H9 (cell line): ENCODE results near the gene MEPE. TPM values are rescaled to one million over a fixed set of nuclear protein-coding genes. Genes with fewer than 3 reads are reported as not detected.

ENCODE experiments used
- DNase-seq: peaks from one replicate; pipeline ENCODE4 v3.0.0-alpha.2; 2017
- H2AFZ ChIP-seq: one replicate; pipeline ENCODE4 v1.6.1; 2013; ENCODE audit warnings: mild to moderate bottlenecking, low read length, control low read depth, moderate library complexity
- H2AK5ac ChIP-seq: 2 replicates; pipeline ENCODE4 v1.6.1; 2013; ENCODE audit warnings: low read length, control low read depth, mixed read lengths; ENCODE audit not compliant: insufficient read length
- H2BK120ac ChIP-seq: one replicate; pipeline ENCODE4 v1.6.1; 2013; ENCODE audit warnings: low read depth, mild to moderate bottlenecking, low read length, control low read depth, inconsistent platforms; ENCODE audit not compliant: poor library complexity, severe bottlenecking
- H2BK12ac ChIP-seq: 2 replicates; pipeline ENCODE4 v1.6.1; 2013; ENCODE audit warnings: low read length, control low read depth, mixed read lengths, low read depth; ENCODE audit not compliant: insufficient read length
- H2BK15ac ChIP-seq: 2 replicates; pipeline ENCODE4 v1.6.1; 2013; ENCODE audit warnings: low read depth, low read length, control low read depth
- H2BK20ac ChIP-seq: one replicate; pipeline ENCODE4 v1.6.1; 2013; ENCODE audit warnings: low read depth, mild to moderate bottlenecking, low read length, control low read depth, inconsistent platforms; ENCODE audit not compliant: poor library complexity, severe bottlenecking
- H2BK5ac ChIP-seq: 2 replicates; pipeline ENCODE4 v1.6.1; 2013; ENCODE audit warnings: low read length, control low read depth, mixed read lengths; ENCODE audit not compliant: insufficient read length
- H3K14ac ChIP-seq: 2 replicates; pipeline ENCODE4 v1.6.1; 2013; ENCODE audit warnings: low read length, control low read depth; ENCODE audit not compliant: insufficient read depth
- H3K18ac ChIP-seq: 2 replicates; pipeline ENCODE4 v1.6.1; 2013; ENCODE audit warnings: low read depth, mild to moderate bottlenecking, mixed read lengths, low read length, control low read depth; ENCODE audit not compliant: insufficient read length
- H3K23ac ChIP-seq: 2 replicates; pipeline ENCODE4 v1.6.1; 2013; ENCODE audit warnings: low read length, control low read depth, mixed read lengths, low read depth; ENCODE audit not compliant: insufficient read length
- H3K23me2 ChIP-seq: 2 replicates; pipeline ENCODE4 v1.6.1; 2013; ENCODE audit warnings: low read depth, mild to moderate bottlenecking, mixed read lengths, low read length, control low read depth; ENCODE audit not compliant: insufficient read length, poor library complexity, severe bottlenecking
- H3K27ac ChIP-seq: 2 replicates; pipeline ENCODE4 v1.5.1; 2013; ENCODE audit warnings: low read length, control low read depth, mixed read lengths, low read depth; ENCODE audit not compliant: insufficient read length
- H3K27me3 ChIP-seq: 2 replicates; pipeline ENCODE4 v1.6.1; 2013; ENCODE audit warnings: low read length, control low read depth, inconsistent platforms; ENCODE audit not compliant: insufficient read depth
- H3K4ac ChIP-seq: 2 replicates; pipeline ENCODE4 v1.6.1; 2013; ENCODE audit warnings: low read depth, mild to moderate bottlenecking, control low read depth, inconsistent platforms, low read length, moderate library complexity
- H3K4me1 ChIP-seq: 2 replicates; pipeline ENCODE4 v1.6.1; 2013; ENCODE audit warnings: low read length, control low read depth, inconsistent platforms; ENCODE audit not compliant: insufficient read depth
- H3K4me2 ChIP-seq: 2 replicates; pipeline ENCODE4 v1.6.1; 2013; ENCODE audit warnings: low read length, control low read depth, mixed read lengths; ENCODE audit not compliant: insufficient read length, insufficient read depth
- H3K56ac ChIP-seq: 2 replicates; pipeline ENCODE4 v1.6.1; 2013; ENCODE audit warnings: low read depth, mild to moderate bottlenecking, mixed read lengths, low read length, control low read depth; ENCODE audit not compliant: insufficient read length
- H3K79me1 ChIP-seq: 2 replicates; pipeline ENCODE4 v1.6.1; 2013; ENCODE audit warnings: low read depth, mild to moderate bottlenecking, moderate library complexity, low read length, control low read depth, inconsistent platforms; ENCODE audit not compliant: insufficient read depth, poor library complexity, severe bottlenecking
- H3K79me2 ChIP-seq: 2 replicates; pipeline ENCODE4 v1.6.1; 2013; ENCODE audit warnings: low read length, control low read depth, inconsistent platforms; ENCODE audit not compliant: insufficient read depth
- H3K9ac ChIP-seq: 2 replicates; pipeline ENCODE4 v1.6.1; 2013; ENCODE audit warnings: low read length, control low read depth, mixed read lengths; ENCODE audit not compliant: insufficient read length; ENCODE audit errors: extremely low read depth
- H3K9me3 ChIP-seq: one replicate; pipeline ENCODE4 v1.6.1; 2013; ENCODE audit warnings: low read depth, low read length, inconsistent platforms; ENCODE audit not compliant: control insufficient read depth
- H3T11ph ChIP-seq: one replicate; pipeline ENCODE4 v1.6.1; 2013; ENCODE audit warnings: mild to moderate bottlenecking, low read length, control low read depth, inconsistent platforms
- H4K20me1 ChIP-seq: one replicate; pipeline ENCODE4 v1.6.1; 2013; ENCODE audit not compliant: control insufficient read depth, insufficient read length, insufficient read depth
- H4K5ac ChIP-seq: 2 replicates; pipeline ENCODE4 v1.6.1; 2013; ENCODE audit warnings: low read depth, mild to moderate bottlenecking, mixed read lengths, low read length, control low read depth; ENCODE audit not compliant: insufficient read length
- H4K8ac ChIP-seq: replicated peaks from 2 replicates; pipeline ENCODE4 v1.6.1; 2013; ENCODE audit warnings: low read length, control low read depth, mixed read lengths, low read depth; ENCODE audit not compliant: insufficient read length
- H4K91ac ChIP-seq: 2 replicates; pipeline ENCODE4 v1.6.1; 2013; ENCODE audit warnings: low read depth, mild to moderate bottlenecking, moderate library complexity, mixed read lengths, low read length, control low read depth; ENCODE audit not compliant: insufficient read length
- H3K27ac Mint-ChIP-seq, 3 experiments: 2 replicates in 2 of 3; 3 replicates in 1 of 3; pipeline ENCODE4 v1.8.0; 2020 to 2021; ENCODE audit warnings: mixed read lengths in 3 of 3, mild to moderate bottlenecking in 1 of 3, moderate library complexity in 1 of 3
- H3K27me3 Mint-ChIP-seq: 2 replicates; pipeline ENCODE4 v1.8.0; 2021; ENCODE audit warnings: low read depth, mild to moderate bottlenecking, moderate library complexity, mixed read lengths
- H3K36me3 Mint-ChIP-seq, 3 experiments: 2 replicates in 2 of 3; 3 replicates in 1 of 3; pipeline ENCODE4 v1.8.0; 2020 to 2021; ENCODE audit warnings: low read depth in 3 of 3, mixed read lengths in 3 of 3; ENCODE audit not compliant: insufficient read depth in 1 of 3
- H3K4me1 Mint-ChIP-seq, 2 experiments: 2 replicates each; pipeline ENCODE4 v1.8.0; 2020; ENCODE audit warnings: mixed read lengths in 2 of 2
- H3K4me3 Mint-ChIP-seq, 2 experiments: 2 replicates in 1 of 2; 3 replicates in 1 of 2; pipeline ENCODE4 v1.8.0; 2020 to 2021; ENCODE audit warnings: mild to moderate bottlenecking in 2 of 2, mixed read lengths in 2 of 2, moderate library complexity in 1 of 2
- H3K9me3 Mint-ChIP-seq, 2 experiments: 2 replicates in 1 of 2; 3 replicates in 1 of 2; pipeline ENCODE4 v1.8.0; 2020; ENCODE audit warnings: mild to moderate bottlenecking in 2 of 2, mixed read lengths in 2 of 2, moderate library complexity in 1 of 2
- CTCF ChIP-seq: fragments of 200-600 bp; sonication (generic); conservative IDR thresholded peaks from 3 replicates; pipeline ENCODE4 v1.8.0; 2021; ENCODE audit warnings: antibody characterized with exemption, mild to moderate bottlenecking
- WGBS: extraction: QIAGEN DNeasy Blood & Tissue Kit; methylation state at CpG from one replicate; pipeline ENCODE4 v1.1.7; 2013; ENCODE audit warnings: missing lambda C conversion rate, low lambda C conversion rate, mixed read lengths; ENCODE audit not compliant: insufficient read length; ENCODE audit errors: extremely low coverage; 5-methylcytosine and 5-hydroxymethylcytosine counted together
- total RNA-seq: library from RNA; stranded (reverse); gene quantifications from 2 replicates; pipeline ENCODE4 v1.2.1, GENCODE V29; 2021

The MEPE gene
- total RNA-seq, 1 experiment from 2014 or later: not detected

DNA sequence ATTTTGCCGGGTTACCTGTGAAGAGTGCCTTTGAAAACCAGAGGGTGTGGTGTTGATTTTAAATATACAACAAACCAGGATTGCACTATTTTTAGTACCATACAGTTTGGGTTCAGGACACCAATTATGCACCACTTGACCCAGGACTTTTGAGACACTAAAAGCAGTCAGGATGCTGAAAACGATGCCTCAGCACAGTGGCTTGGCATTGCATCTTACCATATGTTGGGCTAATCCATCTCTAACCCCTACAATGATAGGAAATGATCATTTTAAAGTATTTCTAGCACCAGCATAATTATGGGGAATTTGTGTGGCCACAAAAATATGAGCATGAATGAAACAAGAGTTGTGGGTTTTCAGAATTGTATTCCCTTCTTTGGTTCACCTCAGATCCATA lies 29.3 kb upstream of the MEPE start:
- Histone ChIP-seq H3K4me2 (no peak overlapping the region), H2BK120ac (no peak overlapping the region), H4K5ac (no peak overlapping the region), H2BK20ac (no peak overlapping the region), H4K91ac (no peak overlapping the region), H3K56ac (no peak overlapping the region), H3K9me3 (no peaks in the 10 kb centered on the region), H2BK12ac (no peak overlapping the region), H2AFZ (no peak overlapping the region), H3K79me1 (no peaks in the 10 kb centered on the region), H3K4me1 (no peaks in the 10 kb centered on the region), H3K18ac (no peak overlapping the region), H2BK15ac (no peak overlapping the region), H3K27me3 (no peaks in the 10 kb centered on the region), H3K23ac (no peak overlapping the region), H4K8ac (no peak overlapping the region), H3T11ph (no peak overlapping the region), H2AK5ac (no peak overlapping the region), H3K14ac (no peak overlapping the region), H3K79me2 (no peaks in the 10 kb centered on the region), H3K27ac (no peak overlapping the region), H3K23me2 (no peaks in the 10 kb centered on the region), H3K9ac (no peak overlapping the region), H4K20me1 (no peaks in the 10 kb centered on the region), H3K4ac (no peak overlapping the region), H2BK5ac (no peak overlapping the region)
- Mint-ChIP-seq H3K4me3 (no peak overlapping the region), H3K27me3 (no peaks in the 10 kb centered on the region), H3K4me1 (no peaks in the 10 kb centered on the region), H3K36me3 (no peaks in the 10 kb centered on the region), H3K9me3 (no peaks in the 10 kb centered on the region), H3K27ac (no peak overlapping the region)
- no peak for DNase-seq
- no CpG with 5 or more reads among the region's 2 CpGs for WGBS
- TF ChIP-seq CTCF: no peak
